Measurements from ENCODE around the gene GOSR1.
"Not testable (repeated sequence)": the region's sequence is repeated elsewhere in the genome, so short reads cannot be mapped to it uniquely, and the experiment has no call there.

The GOSR1 gene

GRCh38 chr17:30567231-30568116 is 90.3 kb downstream of the GOSR1 start:
- H3K4me3 ChIP-seq (replicated peaks; ENCODE audit: insufficient read depth, low read length), result no peak overlapping the region
- no peak for DNase-seq (ENCODE audit: low read depth in 1 of 2, low spot score in 1 of 2)
- H3K27me3 ChIP-seq (ENCODE audit: insufficient read depth, poor library complexity, severe bottlenecking), result no peaks in the 10 kb centered on the region
- TF ChIP-seq POLR2AphosphoS5 (IDR thresholded peaks at IDR 0.05; ENCODE audit: low read depth) (no peak), GABPA (IDR thresholded peaks at IDR 0.05; ENCODE audit: low read depth) (no peak), SPI1 (IDR thresholded peaks at IDR 0.05; ENCODE audit: borderline replicate concordance, low read depth) (no peak), CTCF (IDR thresholded peaks at IDR 0.05; ENCODE audit: insufficient read depth, low read length) (no peak), REST (IDR thresholded peaks at IDR 0.05; ENCODE audit: insufficient replicate concordance, low read depth) (no peak)
- H3K27ac ChIP-seq (replicated peaks), result no peak overlapping the region

- Histone ChIP-seq H3K27me3 (ENCODE audit: insufficient read depth, poor library complexity, severe bottlenecking) (no peaks in the 10 kb centered on the region), H3K27ac (replicated peaks) (no peak overlapping the region), H3K4me3 (replicated peaks; ENCODE audit: insufficient read depth, low read length) (no peak overlapping the region)
- TF ChIP-seq CTCF (IDR thresholded peaks at IDR 0.05; ENCODE audit: insufficient read depth, low read length) (no peak), REST (IDR thresholded peaks at IDR 0.05; ENCODE audit: insufficient replicate concordance, low read depth) (no peak), POLR2AphosphoS5 (IDR thresholded peaks at IDR 0.05; ENCODE audit: low read depth) (no peak), SPI1 (IDR thresholded peaks at IDR 0.05; ENCODE audit: borderline replicate concordance, low read depth) (no peak), GABPA (IDR thresholded peaks at IDR 0.05; ENCODE audit: low read depth) (no peak)
- DNase-seq (ENCODE audit: low read depth in 1 of 2, low spot score in 1 of 2), result no peak
Measured at GRCh38 chr17:30568117-30568430, 90.9 kb downstream of the GOSR1 start.

GRCh38 chr17:30569531-30570175 is 92.4 kb downstream of the GOSR1 start:
- H3K27ac ChIP-seq (replicated peaks); DNase-seq (ENCODE audit: low read depth in 1 of 2, low spot score in 1 of 2); H3K4me3 ChIP-seq (replicated peaks; ENCODE audit: insufficient read depth, low read length); H3K27me3 ChIP-seq (ENCODE audit: insufficient read depth, poor library complexity, severe bottlenecking): not testable (repeated sequence)

- no peak for TF ChIP-seq CTCF (IDR thresholded peaks at IDR 0.05; ENCODE audit: insufficient read depth, low read length)
- Histone ChIP-seq H3K4me3 (replicated peaks; ENCODE audit: insufficient read depth, low read length) (no peak overlapping the region), H3K27me3 (ENCODE audit: insufficient read depth, poor library complexity, severe bottlenecking) (no peaks in the 10 kb centered on the region), H3K27ac (replicated peaks) (no peak overlapping the region)
- DNase-seq (ENCODE audit: low read depth in 1 of 2, low spot score in 1 of 2), result no peak
Measured at GRCh38 chr17:30570191-30570590, 93.0 kb downstream of the GOSR1 start.
